OCI-LY7 (cell line): ENCODE measurements around the gene PRR35.

Experiments used
- EZH2phosphoT487 ChIP-seq: fragments of 200-600 bp; sonication (generic); IDR thresholded peaks from 2 replicates; pipeline ENCODE4 v1.6.1; 2018; ENCODE audit warnings: low read depth, borderline replicate concordance, mild to moderate bottlenecking, mixed run types, antibody characterized with exemption, low read length, moderate library complexity, mixed read lengths
- TF ChIP-seq, protein P1 (sequence below): fragments of 200-600 bp; sonication (generic); conservative IDR thresholded peaks from 2 replicates; pipeline ENCODE4 v1.5.1; 2014; ENCODE audit warnings: mild to moderate bottlenecking, antibody characterized with exemption, low read length, moderate library complexity, mixed read lengths

GRCh38 chr16:569445-570254 is 9.5 kb downstream of the PRR35 start, which contains the start of gene PIGQ:
- TF ChIP-seq, protein P1, sequence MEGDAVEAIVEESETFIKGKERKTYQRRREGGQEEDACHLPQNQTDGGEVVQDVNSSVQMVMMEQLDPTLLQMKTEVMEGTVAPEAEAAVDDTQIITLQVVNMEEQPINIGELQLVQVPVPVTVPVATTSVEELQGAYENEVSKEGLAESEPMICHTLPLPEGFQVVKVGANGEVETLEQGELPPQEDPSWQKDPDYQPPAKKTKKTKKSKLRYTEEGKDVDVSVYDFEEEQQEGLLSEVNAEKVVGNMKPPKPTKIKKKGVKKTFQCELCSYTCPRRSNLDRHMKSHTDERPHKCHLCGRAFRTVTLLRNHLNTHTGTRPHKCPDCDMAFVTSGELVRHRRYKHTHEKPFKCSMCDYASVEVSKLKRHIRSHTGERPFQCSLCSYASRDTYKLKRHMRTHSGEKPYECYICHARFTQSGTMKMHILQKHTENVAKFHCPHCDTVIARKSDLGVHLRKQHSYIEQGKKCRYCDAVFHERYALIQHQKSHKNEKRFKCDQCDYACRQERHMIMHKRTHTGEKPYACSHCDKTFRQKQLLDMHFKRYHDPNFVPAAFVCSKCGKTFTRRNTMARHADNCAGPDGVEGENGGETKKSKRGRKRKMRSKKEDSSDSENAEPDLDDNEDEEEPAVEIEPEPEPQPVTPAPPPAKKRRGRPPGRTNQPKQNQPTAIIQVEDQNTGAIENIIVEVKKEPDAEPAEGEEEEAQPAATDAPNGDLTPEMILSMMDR = no peak
- no peak for TF ChIP-seq EZH2phosphoT487
